ENCODE measurements around the gene ING3.

DNA sequence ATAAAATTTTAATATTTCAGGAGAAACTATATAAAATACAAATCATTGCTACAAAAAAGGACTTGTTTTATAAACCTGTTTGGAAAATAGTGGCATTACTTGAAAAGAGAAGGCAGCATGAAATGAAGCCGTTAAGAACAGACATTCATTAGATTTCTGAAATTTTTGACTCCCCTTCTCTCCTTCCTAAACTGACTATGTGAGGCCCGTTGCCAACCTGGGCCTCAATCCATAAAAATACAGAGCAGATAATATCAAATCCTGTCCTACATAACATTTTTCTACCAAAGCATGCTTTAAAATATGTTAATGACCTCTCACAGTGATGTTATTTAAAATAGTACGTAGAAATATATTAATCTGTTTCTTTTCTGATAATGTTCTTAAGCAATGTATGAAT, 34.5 kb upstream of the ING3 start:
- TF ChIP-seq, protein P1, sequence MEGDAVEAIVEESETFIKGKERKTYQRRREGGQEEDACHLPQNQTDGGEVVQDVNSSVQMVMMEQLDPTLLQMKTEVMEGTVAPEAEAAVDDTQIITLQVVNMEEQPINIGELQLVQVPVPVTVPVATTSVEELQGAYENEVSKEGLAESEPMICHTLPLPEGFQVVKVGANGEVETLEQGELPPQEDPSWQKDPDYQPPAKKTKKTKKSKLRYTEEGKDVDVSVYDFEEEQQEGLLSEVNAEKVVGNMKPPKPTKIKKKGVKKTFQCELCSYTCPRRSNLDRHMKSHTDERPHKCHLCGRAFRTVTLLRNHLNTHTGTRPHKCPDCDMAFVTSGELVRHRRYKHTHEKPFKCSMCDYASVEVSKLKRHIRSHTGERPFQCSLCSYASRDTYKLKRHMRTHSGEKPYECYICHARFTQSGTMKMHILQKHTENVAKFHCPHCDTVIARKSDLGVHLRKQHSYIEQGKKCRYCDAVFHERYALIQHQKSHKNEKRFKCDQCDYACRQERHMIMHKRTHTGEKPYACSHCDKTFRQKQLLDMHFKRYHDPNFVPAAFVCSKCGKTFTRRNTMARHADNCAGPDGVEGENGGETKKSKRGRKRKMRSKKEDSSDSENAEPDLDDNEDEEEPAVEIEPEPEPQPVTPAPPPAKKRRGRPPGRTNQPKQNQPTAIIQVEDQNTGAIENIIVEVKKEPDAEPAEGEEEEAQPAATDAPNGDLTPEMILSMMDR (IDR thresholded peaks at IDR 0.05 in 8 of 11, conservative IDR thresholded peaks at IDR 0.05 in 3 of 11): no peak
- TF ChIP-seq POLR2AphosphoS5 (IDR thresholded peaks at IDR 0.05) (no peak), POLR2A (IDR thresholded peaks at IDR 0.05) (no peak)
